ENCODE results near the gene KCP. TPM values are rescaled to one million over a fixed set of nuclear protein-coding genes. Genes with fewer than 3 reads are reported as not detected.

KCP gene
- total RNA-seq, 2 experiments from 2014 or later = 1.4 to 2.3 TPM

DNA sequence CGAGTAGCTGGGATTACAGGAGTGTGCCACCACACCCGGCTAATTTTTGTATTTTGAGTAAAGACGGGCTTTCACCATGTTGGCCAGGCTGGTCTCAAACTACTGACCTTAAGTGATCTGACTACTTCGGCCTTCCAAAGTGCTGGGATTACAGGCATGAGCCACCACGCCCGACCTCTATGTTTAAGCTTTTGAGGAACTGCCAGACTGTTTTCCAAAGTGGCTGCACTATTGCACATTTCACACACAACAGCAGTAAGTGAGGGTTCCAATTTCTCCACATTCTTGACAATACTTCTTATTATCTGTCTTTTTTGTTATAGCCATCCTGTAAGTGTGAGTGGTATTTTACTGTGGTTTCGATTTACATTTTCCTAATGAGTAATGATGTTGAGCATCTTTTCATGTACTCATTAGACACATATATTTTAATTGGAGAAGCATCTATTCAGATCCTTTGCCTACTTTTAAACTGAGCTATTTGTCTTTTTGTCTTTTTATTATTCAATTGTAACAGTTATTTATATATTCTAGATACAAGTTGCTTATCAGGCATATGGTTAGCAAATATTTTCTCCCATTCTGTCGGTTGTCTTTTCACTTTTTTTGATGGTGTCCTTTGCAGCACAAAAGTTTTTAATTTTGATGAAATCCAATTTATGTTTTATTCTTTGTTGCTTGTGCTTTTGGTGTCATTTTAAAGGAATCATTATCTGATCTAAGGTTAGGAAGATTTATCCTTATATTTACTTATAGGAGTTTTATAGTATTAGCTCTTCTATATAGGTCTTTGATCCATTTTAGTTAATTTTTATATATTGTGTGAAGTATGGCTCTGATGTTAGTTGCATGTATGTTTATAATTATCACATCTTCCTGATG is 14.4 kb upstream of the KCP start:
- H3K4me2 ChIP-seq (ENCODE audit: low read length) = no peak overlapping the region
- no peaks in the 10 kb centered on the region for H3K36me3 ChIP-seq (ENCODE audit: insufficient read depth, low read length)
- intact Hi-C loops (cut with micrococcal nuclease; ENCODE audit: unreplicated experiment) = no loop called here
- H2AFZ ChIP-seq (ENCODE audit: low read length) = no peak overlapping the region
- POLR2A ChIA-PET = interaction anchor here (0.6 to 1.6 kb wide), 3 partner anchors 16 to 137 kb away, joined by 3 read pairs; no protein-coding TSS in a partner anchor
- no peak overlapping the region for H3K27ac ChIP-seq (ENCODE audit: low read depth, low read length, poor library complexity, severe bottlenecking)
- H3K4me3 ChIP-seq (ENCODE audit: low read depth, low read length, poor library complexity, severe bottlenecking) = no peak overlapping the region
- CTCF ChIA-PET (ENCODE audit: unreplicated experiment) = no interaction called here
- no peak for DNase-seq (ENCODE audit: low spot score)
- H3K9me2 ChIP-seq (ENCODE audit: insufficient read depth, low read length) = no peaks in the 10 kb centered on the region
- peaks cover 1% of the 10 kb centered on the region for H3K4me1 ChIP-seq (ENCODE audit: insufficient read depth, low read length, poor library complexity, severe bottlenecking)
- no peaks in the 10 kb centered on the region for H3K9me3 ChIP-seq (ENCODE audit: low read length)
- 0 out of 2 replicates have a peak, but pooled peaks have one; percentile 41 for TF ChIP-seq EZH2phosphoT487 (IDR thresholded peaks at IDR 0.05; ENCODE audit: borderline replicate concordance, low read depth, low read length)
- TF ChIP-seq, protein P1, sequence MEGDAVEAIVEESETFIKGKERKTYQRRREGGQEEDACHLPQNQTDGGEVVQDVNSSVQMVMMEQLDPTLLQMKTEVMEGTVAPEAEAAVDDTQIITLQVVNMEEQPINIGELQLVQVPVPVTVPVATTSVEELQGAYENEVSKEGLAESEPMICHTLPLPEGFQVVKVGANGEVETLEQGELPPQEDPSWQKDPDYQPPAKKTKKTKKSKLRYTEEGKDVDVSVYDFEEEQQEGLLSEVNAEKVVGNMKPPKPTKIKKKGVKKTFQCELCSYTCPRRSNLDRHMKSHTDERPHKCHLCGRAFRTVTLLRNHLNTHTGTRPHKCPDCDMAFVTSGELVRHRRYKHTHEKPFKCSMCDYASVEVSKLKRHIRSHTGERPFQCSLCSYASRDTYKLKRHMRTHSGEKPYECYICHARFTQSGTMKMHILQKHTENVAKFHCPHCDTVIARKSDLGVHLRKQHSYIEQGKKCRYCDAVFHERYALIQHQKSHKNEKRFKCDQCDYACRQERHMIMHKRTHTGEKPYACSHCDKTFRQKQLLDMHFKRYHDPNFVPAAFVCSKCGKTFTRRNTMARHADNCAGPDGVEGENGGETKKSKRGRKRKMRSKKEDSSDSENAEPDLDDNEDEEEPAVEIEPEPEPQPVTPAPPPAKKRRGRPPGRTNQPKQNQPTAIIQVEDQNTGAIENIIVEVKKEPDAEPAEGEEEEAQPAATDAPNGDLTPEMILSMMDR (conservative IDR thresholded peaks at IDR 0.05; ENCODE audit: low read length) = no peak
- no TSS peak for BruUV-seq (replicated peaks)
- no peaks in the 10 kb centered on the region for H3K79me2 ChIP-seq (ENCODE audit: insufficient read depth, low read depth, low read length)
- H4K20me1 ChIP-seq (ENCODE audit: insufficient read depth, low read length) = no peaks in the 10 kb centered on the region

DNA sequence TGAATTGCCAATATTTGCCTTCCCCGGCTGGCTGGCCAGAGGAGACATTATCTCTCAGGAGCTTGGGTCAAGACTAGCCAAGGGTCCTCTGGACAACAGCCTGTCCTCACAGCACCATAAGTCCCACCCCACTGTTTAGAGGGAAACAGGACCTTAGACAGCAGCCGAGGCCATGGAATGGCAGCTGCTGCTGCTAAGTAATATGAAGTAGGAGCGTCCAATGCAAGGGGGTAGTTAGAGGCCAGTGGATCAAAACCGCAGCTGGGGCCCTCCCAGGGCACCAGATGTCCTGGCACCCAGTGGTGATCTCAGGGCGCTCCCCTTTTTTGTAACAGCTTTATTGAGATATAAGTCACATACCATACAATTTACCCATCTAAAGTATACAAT is 12.9 kb upstream of the KCP start:
- Histone ChIP-seq H3K9me2 (ENCODE audit: insufficient read depth, low read length) (no peaks in the 10 kb centered on the region), H3K4me3 (ENCODE audit: low read depth, low read length, poor library complexity, severe bottlenecking) (no peak overlapping the region), H3K4me2 (ENCODE audit: low read length) (no peak overlapping the region), H3K79me2 (ENCODE audit: insufficient read depth, low read depth, low read length) (no peaks in the 10 kb centered on the region), H3K27ac (ENCODE audit: low read depth, low read length, poor library complexity, severe bottlenecking) (no peak overlapping the region), H3K9me3 (ENCODE audit: low read length) (no peaks in the 10 kb centered on the region), H2AFZ (ENCODE audit: low read length) (no peak overlapping the region), H3K36me3 (ENCODE audit: insufficient read depth, low read length) (no peaks in the 10 kb centered on the region), H3K4me1 (ENCODE audit: insufficient read depth, low read length, poor library complexity, severe bottlenecking) (peaks cover 11% of the 10 kb centered on the region), H4K20me1 (ENCODE audit: insufficient read depth, low read length) (no peaks in the 10 kb centered on the region)
- TF ChIP-seq, protein P1 (conservative IDR thresholded peaks at IDR 0.05; ENCODE audit: low read length) = no peak
- no peak for TF ChIP-seq EZH2phosphoT487 (IDR thresholded peaks at IDR 0.05; ENCODE audit: borderline replicate concordance, low read depth, low read length)
- POLR2A ChIA-PET = no interaction called here
- no TSS peak for BruUV-seq (replicated peaks)
- DNase-seq (ENCODE audit: low spot score) = no peak
- intact Hi-C loops (cut with micrococcal nuclease; ENCODE audit: unreplicated experiment) = no loop called here
- CTCF ChIA-PET (ENCODE audit: unreplicated experiment) = interaction anchor here (1.2 kb wide), 1 partner anchor 14 kb away, joined by 3 read pairs; the partner anchor contains the start of gene IRF5
